ENCODE results near the gene EPAS1. TPM values are rescaled to one million over a fixed set of nuclear protein-coding genes. Genes with fewer than 3 reads are reported as not detected.
A peak's percentile ranks its signal among the peaks of the same experiment; 100 is the strongest.

EPAS1 gene
- total and polyA plus RNA-seq, 3 donors from 2014 or later: 93.9 to 158 (median 142) TPM

GRCh38 chr2:46319711-46320110 lies 22.5 kb downstream of the EPAS1 start:
- H3K27me3 ChIP-seq: no peaks in the 10 kb centered on the region
- intact Hi-C loops (cut with DNase I; ENCODE audit: low total_unique reads): no loop called here
- peaks cover 15% of the 10 kb centered on the region for H3K4me1 ChIP-seq
- no peaks in the 10 kb centered on the region for H3K9me3 ChIP-seq
- no peak overlapping the region for H3K4me3 ChIP-seq
- peak overlapping the region in 1 of 2 donors; percentile 21 for H3K27ac ChIP-seq
- WGBS, 2 donors: 64 to 75% methylated on average over 5 of the region's 5 CpGs
- DNase-seq: no peak
- no peaks in the 10 kb centered on the region for H3K36me3 ChIP-seq (ENCODE audit: low read depth, missing control alignments)
- no peak for TF ChIP-seq CTCF (IDR thresholded peaks at IDR 0.05)
- no peak for TF ChIP-seq POLR2A (IDR thresholded peaks at IDR 0.05)

- TF ChIP-seq POLR2A (IDR thresholded peaks at IDR 0.05) (no peak), CTCF (IDR thresholded peaks at IDR 0.05) (no peak)
- intact Hi-C loops (cut with DNase I; ENCODE audit: low total_unique reads): no loop called here
- Histone ChIP-seq H3K27ac (peak overlapping the region in 1 of 2 donors; percentile 21), H3K27me3 (no peaks in the 10 kb centered on the region), H3K36me3 (ENCODE audit: low read depth, missing control alignments) (no peaks in the 10 kb centered on the region), H3K9me3 (no peaks in the 10 kb centered on the region), H3K4me3 (no peak overlapping the region), H3K4me1 (peaks cover 12% of the 10 kb centered on the region)
- WGBS, 2 donors: 53 to 66% methylated on average over 8 of the region's 8 CpGs
- DNase-seq: peak; percentile 75
These were observed 22.9 kb downstream of the EPAS1 start for GRCh38 chr2:46320141-46320567.

- intact Hi-C loops (cut with DNase I; ENCODE audit: low total_unique reads): no loop called here
- H3K27me3 ChIP-seq: no peaks in the 10 kb centered on the region
- no peak for DNase-seq
- TF ChIP-seq POLR2A (IDR thresholded peaks at IDR 0.05) (no peak), CTCF (IDR thresholded peaks at IDR 0.05) (no peak)
- no peak overlapping the region for H3K4me3 ChIP-seq
- H3K9me3 ChIP-seq: no peaks in the 10 kb centered on the region
- H3K36me3 ChIP-seq (ENCODE audit: low read depth, missing control alignments): no peaks in the 10 kb centered on the region
- WGBS, 2 donors: 92% methylated on average over 4 of the region's 4 CpGs
- H3K27ac ChIP-seq: no peak overlapping the region
- peaks cover 21% of the 10 kb centered on the region for H3K4me1 ChIP-seq
These were observed 26.5 kb downstream of the EPAS1 start for GRCh38 chr2:46323730-46324129.

DNA sequence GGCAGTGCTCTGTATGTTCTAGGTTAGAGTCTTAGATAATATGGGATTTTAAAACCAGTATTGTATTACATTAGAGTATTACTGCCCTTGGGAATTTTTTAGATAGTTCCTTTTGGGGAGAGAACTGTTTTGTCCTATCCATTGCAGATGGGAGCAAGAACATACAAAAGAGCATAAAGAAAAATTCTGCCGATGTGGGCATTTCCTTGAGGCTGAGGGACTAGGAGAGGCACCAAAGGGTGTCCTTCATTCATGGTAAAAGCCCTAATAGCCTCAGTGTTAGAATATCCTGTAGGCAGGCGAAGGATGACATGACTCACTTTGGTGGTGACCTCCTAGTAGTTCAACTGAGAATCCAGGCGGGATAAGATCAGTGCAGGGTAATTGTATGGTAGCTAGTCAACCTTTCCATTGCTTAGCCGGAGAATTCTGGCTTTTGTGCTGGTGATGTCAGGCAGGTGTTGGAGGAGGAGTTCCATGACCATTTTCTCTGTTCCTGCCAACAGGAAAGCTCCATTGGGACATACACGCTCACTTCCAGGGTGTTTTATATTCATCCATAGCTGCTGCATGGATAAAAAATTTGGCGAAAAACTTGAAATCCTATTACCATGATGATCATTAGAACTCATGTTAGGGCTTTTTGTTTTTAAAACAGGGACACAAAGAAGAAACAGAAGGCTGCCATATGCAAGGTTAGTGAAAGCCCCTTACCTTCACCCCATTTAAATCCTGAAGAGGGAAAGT lies 28.1 kb downstream of the EPAS1 start:
- H3K9me3 ChIP-seq: no peaks in the 10 kb centered on the region
- no peaks in the 10 kb centered on the region for H3K27me3 ChIP-seq
- no peak for TF ChIP-seq CTCF (IDR thresholded peaks at IDR 0.05)
- TF ChIP-seq POLR2A (IDR thresholded peaks at IDR 0.05): no peak
- 86 to 95% methylated on average over 6 of the region's 6 CpGs for WGBS, 2 donors
- H3K27ac ChIP-seq: peak overlapping the region in 1 of 2 donors; percentile 1
- no peak overlapping the region for H3K4me3 ChIP-seq
- peaks cover 37% of the 10 kb centered on the region for H3K4me1 ChIP-seq
- H3K36me3 ChIP-seq (ENCODE audit: low read depth, missing control alignments): no peaks in the 10 kb centered on the region
- intact Hi-C loops (cut with DNase I; ENCODE audit: low total_unique reads): no loop called here
- no peak for DNase-seq

All from testis (tissue), 3 donors.